Activated CD8-positive, alpha-beta memory T cell treated with anti-CD3 and anti-CD28 coated beads for 36 hours (primary cell): ENCODE data around the gene TIGAR. TPM values are rescaled to one million over a fixed set of nuclear protein-coding genes. Genes with fewer than 3 reads are reported as not detected.

Experiments
- CTCF ChIA-PET: fragments of 350-600 bp; sonication (Branson Sonifier 250); formaldehyde crosslinking; loops from one replicate; lab custom pipeline; 2021; ENCODE audit warnings: antibody characterized with exemption; lab: Charles Lee
- POLR2A ChIA-PET: fragments of 350-600 bp; sonication (Branson Sonifier 250); formaldehyde crosslinking; loops from one replicate; lab custom pipeline; 2021; ENCODE audit warnings: antibody characterized with exemption; lab: Charles Lee
- total RNA-seq, 2 experiments: library from RNA; stranded (reverse); gene quantifications; one replicate each; pipeline ENCODE4 v1.2.3, GENCODE V29; 2021

TIGAR gene
- total RNA-seq, 2 experiments from 2014 or later = 18.9 to 20.2 TPM

DNA sequence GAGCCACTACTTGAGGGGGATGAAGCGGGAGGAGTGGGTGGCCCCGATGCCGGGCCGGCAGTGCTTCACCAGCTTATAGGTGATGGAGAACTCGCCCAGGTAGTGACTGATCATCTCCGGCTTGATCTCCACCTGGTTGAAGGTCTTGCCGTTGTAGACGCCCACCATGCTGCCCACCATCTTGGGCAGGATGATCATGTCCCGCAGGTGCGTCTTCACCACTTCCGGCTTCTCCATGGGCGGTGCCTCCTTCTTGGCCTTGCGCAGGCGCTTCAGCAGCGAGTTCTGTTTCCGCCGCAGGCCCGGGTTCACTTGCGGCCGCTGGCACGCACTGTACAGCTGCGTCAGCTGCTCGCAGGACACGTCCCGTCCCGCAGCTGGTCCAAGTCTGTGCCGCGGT is 3.4 kb downstream of the TIGAR start:
- ChIA-PET CTCF (interaction anchor here (0.6 to 1.6 kb wide), 6 partner anchors 16 to 526 kb away, joined by 3 read pairs; no protein-coding TSS in a partner anchor), POLR2A (no interaction called here)

DNA sequence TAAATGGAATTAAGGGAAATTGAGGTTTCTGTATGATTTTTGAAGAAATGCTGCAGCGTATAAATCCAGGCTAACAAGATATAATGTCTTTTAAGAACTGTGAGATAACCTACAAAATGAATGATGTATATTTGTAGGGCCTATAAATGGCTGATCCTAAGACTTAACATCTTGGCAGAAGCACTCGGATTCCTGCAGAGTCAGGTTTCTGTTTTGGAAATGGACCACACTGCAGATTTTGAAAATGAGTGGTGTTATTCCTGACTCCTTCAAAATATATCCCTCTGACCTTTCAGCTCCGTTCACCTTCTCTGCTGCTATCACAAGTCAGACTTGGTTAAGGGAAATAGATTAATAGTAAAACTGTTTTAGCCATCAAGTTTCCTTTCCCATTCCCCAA is 5.0 kb downstream of the TIGAR start:
- POLR2A ChIA-PET = no interaction called here
- CTCF ChIA-PET = no interaction called here

- CTCF ChIA-PET = no interaction called here
Measured at GRCh38 chr12:4327293-4327692, 6.3 kb downstream of the TIGAR start.

DNA sequence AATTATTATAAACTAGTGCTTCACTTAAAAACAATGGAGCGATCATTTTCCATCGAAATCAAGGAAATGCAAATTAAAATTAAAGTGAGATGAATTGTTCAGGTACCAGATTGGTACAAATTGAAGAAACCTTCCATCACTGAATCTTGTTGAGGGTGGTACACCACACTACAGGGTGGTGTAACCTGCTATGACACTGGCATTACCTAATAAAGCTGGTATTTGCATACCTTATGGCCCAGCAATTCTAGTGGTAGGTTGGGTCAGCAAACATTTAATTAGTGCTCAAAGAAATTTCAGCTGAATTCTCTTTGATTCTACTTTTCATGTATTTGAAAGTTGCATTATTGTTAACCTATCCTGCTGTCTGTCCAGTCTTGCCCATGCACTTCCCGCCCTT is 9.2 kb downstream of the TIGAR start:
- POLR2A ChIA-PET = no interaction called here
- CTCF ChIA-PET = no interaction called here

More at GRCh38 chr12:4327293-4327692, 6.3 kb downstream of the TIGAR start:
- POLR2A ChIA-PET = interaction anchor here (0.7 kb wide), 1 partner anchor 110 kb away, joined by 6 read pairs; no protein-coding TSS in a partner anchor

- ChIA-PET CTCF (no interaction called here), POLR2A (no interaction called here)
Measured at GRCh38 chr12:4331221-4331620, 10.2 kb downstream of the TIGAR start.

- POLR2A ChIA-PET = no interaction called here
- CTCF ChIA-PET = no interaction called here
Measured at GRCh38 chr12:4331842-4332241, 10.8 kb downstream of the TIGAR start.

DNA sequence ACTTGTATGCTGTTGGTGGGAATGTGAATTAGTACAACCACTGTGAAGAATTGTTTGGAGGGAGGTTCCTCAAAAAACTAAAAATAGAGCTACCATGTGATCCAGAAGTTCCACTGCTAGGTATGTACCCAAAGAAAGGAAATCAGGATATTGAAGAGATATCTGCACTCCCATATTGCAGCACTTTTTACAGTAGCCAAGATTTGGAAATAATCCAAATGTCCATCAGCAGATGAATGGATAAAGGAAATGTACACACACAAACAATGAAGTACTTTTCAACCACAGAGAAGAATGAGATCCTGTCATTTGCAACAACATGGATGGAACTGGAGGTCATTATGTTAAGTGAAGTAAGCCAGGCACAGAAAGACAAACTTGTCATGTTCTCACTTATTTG is 25.9 kb downstream of the TIGAR start:
- ChIA-PET CTCF (no interaction called here), POLR2A (no interaction called here)

- ChIA-PET POLR2A (no interaction called here), CTCF (interaction anchor here (1.2 kb wide), 1 partner anchor 16 kb away, joined by 3 read pairs; no protein-coding TSS in a partner anchor)
Measured at GRCh38 chr12:4353785-4354208, 32.8 kb downstream of the TIGAR start.

- CTCF ChIA-PET = no interaction called here
- POLR2A ChIA-PET = no interaction called here
Measured at GRCh38 chr12:4355156-4356040, 34.4 kb downstream of the TIGAR start.

GRCh38 chr12:4356041-4356327 is 35.0 kb downstream of the TIGAR start:
- ChIA-PET POLR2A (no interaction called here), CTCF (no interaction called here)

GRCh38 chr12:4366090-4366489 is 45.1 kb downstream of the TIGAR start:
- POLR2A ChIA-PET = no interaction called here
- CTCF ChIA-PET = no interaction called here

GRCh38 chr12:4369548-4369947 is 48.5 kb downstream of the TIGAR start:
- POLR2A ChIA-PET = interaction anchor here (0.7 kb wide), 1 partner anchor 279 kb away, joined by 7 read pairs; the partner anchor contains the start of genes AKAP3 and NDUFA9
- CTCF ChIA-PET = no interaction called here

GRCh38 chr12:4370265-4370664 is 49.3 kb downstream of the TIGAR start:
- ChIA-PET CTCF (no interaction called here), POLR2A (no interaction called here)

DNA sequence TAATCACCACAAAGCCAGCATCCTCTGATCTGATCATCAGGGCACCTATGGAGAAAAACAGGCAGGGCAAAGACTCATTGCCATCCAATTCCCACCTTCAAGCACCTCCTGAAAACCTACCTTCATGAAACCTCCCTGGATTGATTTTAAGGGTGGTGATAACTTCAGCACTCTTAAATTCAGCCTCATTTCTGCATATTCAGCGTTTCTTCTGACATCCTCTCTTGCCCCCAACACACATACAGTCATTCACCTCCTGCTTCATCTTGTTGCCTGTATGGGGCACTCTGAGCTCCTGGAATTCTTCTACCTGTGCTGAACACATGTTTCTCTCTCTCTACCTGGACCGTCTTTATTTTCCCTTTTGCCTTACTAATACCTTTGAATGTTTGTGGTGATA is 51.6 kb downstream of the TIGAR start:
- POLR2A ChIA-PET = no interaction called here

GRCh38 chr12:4375449-4375848 is 54.4 kb downstream of the TIGAR start:
- POLR2A ChIA-PET = no interaction called here
- CTCF ChIA-PET = interaction anchor here (0.5 kb wide), 1 partner anchor 242 kb away, joined by 3 read pairs; no protein-coding TSS in a partner anchor

More for the DNA sequence above, 51.6 kb downstream of the TIGAR start:
- CTCF ChIA-PET = no interaction called here

DNA sequence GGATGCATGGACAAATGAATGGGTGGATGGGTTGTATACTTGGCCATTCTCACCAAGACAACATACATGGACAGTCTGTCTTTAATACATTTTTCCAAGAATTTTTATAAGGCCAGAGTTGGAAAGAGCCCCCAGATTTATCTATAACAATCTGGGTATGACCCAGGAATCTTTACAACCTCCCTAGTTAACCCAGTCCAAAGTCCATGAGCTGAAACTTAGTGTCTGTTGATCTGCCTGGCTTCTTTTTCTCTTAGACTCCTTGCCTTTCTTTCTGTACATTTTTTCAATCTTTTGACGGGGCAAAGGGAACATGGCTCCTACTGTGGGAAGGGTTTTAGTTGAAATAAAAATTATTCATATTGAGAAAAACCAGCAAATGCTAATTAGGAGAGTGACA is 57.8 kb downstream of the TIGAR start:
- ChIA-PET POLR2A (no interaction called here), CTCF (no interaction called here)

DNA sequence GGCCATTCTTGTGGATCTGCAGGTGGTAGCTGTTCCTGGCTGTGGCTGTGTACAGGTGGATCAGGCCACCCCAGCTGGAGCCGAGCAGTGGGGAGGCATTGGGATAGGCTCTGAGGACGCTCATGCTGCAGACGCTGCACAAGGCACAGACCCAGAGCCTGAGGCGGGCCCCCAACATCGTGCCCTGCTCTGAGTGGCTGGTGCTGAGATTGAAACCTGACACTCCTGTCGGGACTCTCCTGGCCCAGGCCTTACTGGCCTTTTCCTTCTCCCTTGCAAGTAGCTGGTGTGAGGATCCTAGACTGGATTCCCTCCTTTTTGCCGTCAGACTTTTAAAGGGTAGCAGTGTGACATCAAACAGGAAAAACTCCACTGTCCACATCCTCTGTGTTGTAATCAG is 58.4 kb downstream of the TIGAR start, which contains the start of gene FGF23:
TSS of gene FGF23 (minus strand) at position 308 of the 400 bp plus-strand sequence. CDS start at position 178, 130 bp downstream.
- ChIA-PET CTCF (no interaction called here), POLR2A (no interaction called here)

DNA sequence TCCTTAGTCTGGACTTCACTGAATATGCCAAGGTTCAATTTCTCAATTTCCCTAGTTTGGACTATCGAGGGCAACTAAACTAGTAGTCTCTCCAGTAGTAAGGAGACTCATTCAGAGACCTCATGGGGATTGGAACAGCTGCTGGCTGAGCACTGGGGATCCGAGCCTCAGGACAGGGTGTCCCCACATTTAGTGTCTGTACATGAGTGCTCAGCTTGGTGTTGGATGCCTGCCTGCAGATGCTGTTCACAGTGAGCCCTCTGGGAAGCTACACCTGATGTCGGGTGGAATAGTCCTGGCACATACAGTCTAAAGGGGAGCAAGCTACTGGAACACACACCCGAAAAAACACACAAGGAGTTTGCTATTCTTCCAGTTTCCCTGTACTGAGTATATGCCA is 59.3 kb downstream of the TIGAR start:
- ChIA-PET POLR2A (no interaction called here), CTCF (no interaction called here)

- POLR2A ChIA-PET = no interaction called here
- CTCF ChIA-PET = interaction anchor here (1.1 kb wide), 1 partner anchor 22 kb away, joined by 5 read pairs; no protein-coding TSS in a partner anchor
Measured at GRCh38 chr12:4383304-4383865, 62.4 kb downstream of the TIGAR start.

GRCh38 chr12:4386801-4387200 is 65.8 kb downstream of the TIGAR start:
- ChIA-PET POLR2A (no interaction called here), CTCF (no interaction called here)

DNA sequence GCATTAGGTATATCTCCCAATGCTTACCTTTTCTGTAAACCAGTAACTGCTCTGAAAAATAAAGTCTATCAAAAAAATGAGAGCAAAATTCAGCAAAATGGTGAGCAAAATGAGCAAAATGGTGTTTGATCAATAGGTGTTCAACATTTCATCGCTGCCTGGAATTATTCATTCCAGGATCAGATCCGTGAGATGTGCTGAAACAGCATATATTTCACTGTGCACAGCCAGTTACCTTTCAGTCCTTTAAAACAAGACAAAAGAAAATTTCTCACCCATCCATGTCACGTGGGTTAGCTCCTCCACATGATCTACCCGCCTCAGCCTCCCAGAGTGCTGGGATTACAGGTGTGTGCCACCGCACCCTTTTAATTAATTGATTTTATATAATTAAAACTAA is 66.6 kb downstream of the TIGAR start:
- ChIA-PET CTCF (no interaction called here), POLR2A (no interaction called here)
